Activated effector memory CD4-positive, alpha-beta T cell treated with anti-CD3 and anti-CD28 coated beads, Interleukin-2, amount 50 U/mL, for 16 hours (primary cell): ENCODE measurements around the gene COLEC12.

Experiments
- DNase-seq: peaks from one replicate; pipeline ENCODE4 v3.0.0-alpha.2; 2020

Gene COLEC12

GRCh38 chr18:379681-380330, 120.7 kb downstream of the COLEC12 start:
- DNase-seq: no peak

- DNase-seq: no peak
Observed at GRCh38 chr18:378079-378478, 122.4 kb downstream of the COLEC12 start.

GRCh38 chr18:377088-377487, 123.4 kb downstream of the COLEC12 start:
- DNase-seq: no peak

- no peak for DNase-seq
Observed at GRCh38 chr18:376311-376710, 124.2 kb downstream of the COLEC12 start.

- DNase-seq: no peak
Observed at GRCh38 chr18:374721-375168, 125.8 kb downstream of the COLEC12 start.

- no peak for DNase-seq
Observed at GRCh38 chr18:373780-374179, 126.7 kb downstream of the COLEC12 start.

- DNase-seq: no peak
Observed at GRCh38 chr18:371609-371982, 128.9 kb downstream of the COLEC12 start.

- no peak for DNase-seq
Observed at GRCh38 chr18:370751-371608, 129.5 kb downstream of the COLEC12 start.

- DNase-seq: no peak
Observed at GRCh38 chr18:369224-370015, 131.1 kb downstream of the COLEC12 start.

- DNase-seq: no peak
Observed at GRCh38 chr18:366466-367061, 133.9 kb downstream of the COLEC12 start.

GRCh38 chr18:365651-366050, 134.8 kb downstream of the COLEC12 start:
- no peak for DNase-seq

- no peak for DNase-seq
Observed at GRCh38 chr18:364256-364826, 136.2 kb downstream of the COLEC12 start.

GRCh38 chr18:363301-364085, 137.0 kb downstream of the COLEC12 start:
- DNase-seq: no peak

- DNase-seq: no peak
Observed at GRCh38 chr18:362311-363290, 137.9 kb downstream of the COLEC12 start.

GRCh38 chr18:361941-362310, 138.6 kb downstream of the COLEC12 start:
- DNase-seq: no peak

GRCh38 chr18:361100-361732, 139.3 kb downstream of the COLEC12 start:
- no peak for DNase-seq

- DNase-seq: no peak
Observed at GRCh38 chr18:360676-361075, 139.8 kb downstream of the COLEC12 start.

GRCh38 chr18:356778-357177, 143.7 kb downstream of the COLEC12 start:
- no peak for DNase-seq

GRCh38 chr18:355678-356077, 144.8 kb downstream of the COLEC12 start:
- no peak for DNase-seq

GRCh38 chr18:354471-354870, 146.0 kb downstream of the COLEC12 start:
- DNase-seq: no peak
